Endothelial cell of umbilical vein (primary cell): Measurements from ENCODE around the gene IL36RN. TPM values are rescaled to one million over a fixed set of nuclear protein-coding genes. Genes with fewer than 3 reads are reported as not detected.
"Not testable (repeated sequence)": the region's sequence is repeated elsewhere in the genome, so short reads cannot be mapped to it uniquely, and the experiment has no call there.

Experiments used
- BruUV-seq: library from RNA; stranded (reverse); fragments of 400-500 nt; replicated peaks from 2 replicates; lab custom pipeline; 2021; lab: Mats Ljungman, UMichigan
- CTCF ChIA-PET: fragments of 300-600, 350-600 bp; sonication (Branson Sonifier 250); formaldehyde crosslinking; loops from one replicate; lab custom pipeline; 2021; ENCODE audit warnings: antibody characterized with exemption, inconsistent platforms; lab: Charles Lee
- POLR2A ChIA-PET: fragments of 300-600, 350-600 bp; sonication (Branson Sonifier 250); formaldehyde crosslinking; loops from one replicate; lab custom pipeline; 2021; ENCODE audit warnings: antibody characterized with exemption, inconsistent platforms; lab: Charles Lee
- DNase-seq: peaks from one replicate; pipeline ENCODE4 v3.0.0-alpha.2; 2011; ENCODE audit warnings: low read depth, low spot score
- FAIRE-seq: peaks from 2 replicates; lab custom pipeline; 2011; peaks lifted over from hg19 to GRCh38; lab: Jason Lieb, UNC
- H2AFZ ChIP-seq: 2 replicates; pipeline ENCODE4 v1.6.0; 2012; ENCODE audit warnings: low read depth, low read length, control low read depth, inconsistent platforms
- H3K27ac ChIP-seq: 2 replicates; pipeline ENCODE4 v1.5.1; 2011; ENCODE audit warnings: low read depth, mild to moderate bottlenecking, control low read depth, low read length, moderate library complexity; ENCODE audit not compliant: insufficient read depth
- H3K27me3 ChIP-seq, 2 experiments: 2 replicates each; pipeline versions ENCODE4 v1.6.0 to v1.6.1; 2011; ENCODE audit warnings: low read length in 2 of 2, mixed read lengths in 1 of 2; ENCODE audit not compliant: control insufficient read depth in 2 of 2, insufficient read depth in 2 of 2
- H3K36me3 ChIP-seq, 2 experiments: 2 replicates in 1 of 2; 3 replicates in 1 of 2; pipeline ENCODE4 v1.5.1; 2011; ENCODE audit warnings: low read length in 2 of 2, mild to moderate bottlenecking in 1 of 2, moderate library complexity in 1 of 2; ENCODE audit not compliant: control insufficient read depth in 2 of 2, insufficient read depth in 2 of 2; ENCODE audit errors: extremely low read depth in 1 of 2
- H3K4me1 ChIP-seq: 3 replicates; pipeline ENCODE4 v1.5.1; 2011; ENCODE audit warnings: mild to moderate bottlenecking, low read length; ENCODE audit not compliant: control insufficient read depth, insufficient read depth; ENCODE audit errors: extremely low read depth
- H3K4me2 ChIP-seq: 2 replicates; pipeline ENCODE4 v1.6.1; 2011; ENCODE audit warnings: low read length, control low read depth, mixed read lengths; ENCODE audit not compliant: insufficient read depth
- H3K4me3 ChIP-seq, 3 experiments: fragments of 200-600 bp in 1 of 3; sonication (generic), shearing (Covaris generic) in 1 of 3; replicated peaks in 1 of 3; 2 replicates each; pipeline ENCODE4 v1.5.1; 2011 to 2016; ENCODE audit warnings: control low read depth in 3 of 3, low read length in 3 of 3, mild to moderate bottlenecking in 2 of 3, inconsistent platforms in 1 of 3, low read depth in 1 of 3, moderate library complexity in 1 of 3; ENCODE audit not compliant: insufficient read depth in 1 of 3
- H3K79me2 ChIP-seq: 2 replicates; pipeline ENCODE4 v1.6.0; 2012; ENCODE audit warnings: low read length, inconsistent platforms; ENCODE audit not compliant: control insufficient read depth, insufficient read depth
- H3K9ac ChIP-seq: replicated peaks from 2 replicates; pipeline ENCODE3; 2011; ENCODE audit warnings: low read length, control low read depth; ENCODE audit not compliant: insufficient read depth; ENCODE audit errors: extremely low read depth
- H3K9me1 ChIP-seq: replicated peaks from 3 replicates; pipeline ENCODE4 v1.6.0; 2011; ENCODE audit warnings: mild to moderate bottlenecking, low read length; ENCODE audit not compliant: control insufficient read depth, insufficient read depth; ENCODE audit errors: extremely low read depth
- H3K9me3 ChIP-seq: replicated peaks from 2 replicates; pipeline ENCODE4 v1.5.1; 2012; ENCODE audit warnings: low read length, inconsistent platforms; ENCODE audit not compliant: control insufficient read depth, insufficient read depth
- H4K20me1 ChIP-seq: replicated peaks from 2 replicates; pipeline ENCODE3; 2011; ENCODE audit warnings: mild to moderate bottlenecking, low read length; ENCODE audit not compliant: control insufficient read depth, insufficient read depth; ENCODE audit errors: extremely low read depth
- CTCF ChIP-seq, 2 donors: IDR thresholded peaks; 1 replicate in 1 of 2; 2 replicates in 1 of 2; pipeline ENCODE4 v1.5.1; 2011; ENCODE audit warnings: low read length in 2 of 2, mild to moderate bottlenecking in 2 of 2, moderate library complexity in 2 of 2, control low read depth in 1 of 2, inconsistent platforms in 1 of 2, low read depth in 1 of 2; ENCODE audit not compliant: insufficient read depth in 1 of 2; ENCODE audit errors: extremely low read depth in 1 of 2
- EZH2 ChIP-seq: IDR thresholded peaks from 2 replicates; pipeline ENCODE4 v1.6.1; 2012; ENCODE audit warnings: borderline replicate concordance, low read depth, mild to moderate bottlenecking, moderate library complexity, low read length, inconsistent platforms; ENCODE audit not compliant: severe bottlenecking
- GATA2 ChIP-seq: IDR thresholded peaks from 2 replicates; pipeline ENCODE4 v1.7.0; 2011; ENCODE audit warnings: low read depth, mild to moderate bottlenecking, moderate library complexity, mixed read lengths, low read length; ENCODE audit not compliant: insufficient read length, insufficient read depth
- JUN ChIP-seq: IDR thresholded peaks from 2 replicates; pipeline ENCODE4 v1.6.1; 2011; ENCODE audit warnings: borderline replicate concordance, low read depth; ENCODE audit not compliant: insufficient read length, insufficient read depth
- MAX ChIP-seq: IDR thresholded peaks from 2 replicates; pipeline ENCODE4 v1.6.1; 2011; ENCODE audit not compliant: insufficient read depth, insufficient read length
- MYC ChIP-seq: IDR thresholded peaks from one replicate; pipeline ENCODE4 v1.6.1; 2011; ENCODE audit warnings: mild to moderate bottlenecking, low read depth, low read length
- POLR2A ChIP-seq: IDR thresholded peaks from 2 replicates; pipeline ENCODE4 v1.6.1; 2012; ENCODE audit warnings: low read depth, mild to moderate bottlenecking, control low read depth, low read length
- POLR2AphosphoS5 ChIP-seq: IDR thresholded peaks from 2 replicates; pipeline ENCODE4 v1.6.1; 2012; ENCODE audit warnings: low read depth, mild to moderate bottlenecking, control low read depth, low read length, moderate library complexity; ENCODE audit not compliant: insufficient read depth
- dilution Hi-C: fragments of 300-500 bp; cut with MboI; formaldehyde crosslinking; loops from one replicate; pipeline ENCODE4 v1.15.0; 2019; ENCODE audit warnings: low sequenced_read_pairs; ENCODE audit not compliant: extremely low pct_ligation_motif_present
- intact Hi-C: fragments of 100-400 bp; cut with micrococcal nuclease; formaldehyde crosslinking; loops from one replicate; pipeline ENCODE4 v1.10.0; 2022
- polyA plus RNA-seq, 4 experiments: library from polyadenylated mRNA; depleted of rRNA in 3 of 4; stranded (reverse) in 3 of 4; unstranded in 1 of 4; fragments of >200 nt; gene quantifications; 2 replicates each; pipeline versions ENCODE4 v1.2.1 to v1.2.3, GENCODE V29; 2011 to 2012; ENCODE audit warnings: missing spikeins in 1 of 4
- total RNA-seq: library from RNA; stranded (reverse); gene quantifications from 2 replicates; pipeline ENCODE4 v1.2.3, GENCODE V29; 2021

Gene IL36RN
- total and polyA plus RNA-seq, 2 donors (not counting 3 experiments of a cell fraction or from before 2014, with no cell fraction given), result not detected

- TF ChIP-seq POLR2A (no peak), POLR2AphosphoS5 (no peak), EZH2 (no peak), GATA2 (no peak), MAX (no peak), CTCF (IDR thresholded peaks at IDR 0.05; ENCODE audit: extremely low read depth in 1 of 2, insufficient read depth in 1 of 2, low read depth in 1 of 2, low read length in 2 of 2) (no peak), JUN (no peak), MYC (no peak)
- CTCF ChIA-PET, result no interaction called here
- no peak overlapping the region for H3K4me3 ChIP-seq
- H3K79me2 ChIP-seq, result no peaks in the 10 kb centered on the region
- POLR2A ChIA-PET, result no interaction called here
- no peaks in the 10 kb centered on the region for H4K20me1 ChIP-seq
- intact Hi-C loops (no loop called here), dilution Hi-C loops (no loop called here)
- H3K4me1 ChIP-seq, result no peaks in the 10 kb centered on the region
- no peak overlapping the region for H2AFZ ChIP-seq
- no peaks in the 10 kb centered on the region for H3K9me1 ChIP-seq
- no peak overlapping the region for H3K4me2 ChIP-seq
- no TSS peak for BruUV-seq
- H3K9ac ChIP-seq, result no peak overlapping the region
- H3K27me3 ChIP-seq, result no peaks in the 10 kb centered on the region
- H3K27ac ChIP-seq, result no peak overlapping the region
- DNase-seq (no peak), FAIRE-seq (no peak)
- H3K36me3 ChIP-seq, result no peaks in the 10 kb centered on the region
- no peaks in the 10 kb centered on the region for H3K9me3 ChIP-seq
Observed at GRCh38 chr2:113093613-113093977, 34.6 kb downstream of the IL36RN start.

DNA sequence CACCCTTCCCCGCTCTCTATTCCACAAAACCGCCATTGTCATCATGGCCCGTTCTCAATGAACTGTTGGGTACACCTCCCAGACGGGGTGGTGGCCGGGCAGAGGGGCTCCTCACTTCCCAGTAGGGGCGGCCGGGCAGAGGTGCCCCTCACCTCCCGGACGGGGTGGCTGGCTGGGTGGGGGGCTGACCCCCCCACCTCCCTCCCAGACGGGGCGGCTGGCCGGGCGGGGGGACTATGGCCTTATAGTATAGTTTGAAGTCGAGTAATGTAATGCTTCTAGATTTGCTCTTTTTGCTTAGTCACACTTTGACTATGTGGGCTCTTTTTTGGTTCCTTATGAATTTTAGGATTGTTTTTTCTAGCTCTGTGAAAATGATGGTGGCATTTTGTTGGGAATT, 37.3 kb downstream of the IL36RN start:
- H3K27me3 ChIP-seq, intact Hi-C loops, H3K27ac ChIP-seq: not testable (repeated sequence)

DNA sequence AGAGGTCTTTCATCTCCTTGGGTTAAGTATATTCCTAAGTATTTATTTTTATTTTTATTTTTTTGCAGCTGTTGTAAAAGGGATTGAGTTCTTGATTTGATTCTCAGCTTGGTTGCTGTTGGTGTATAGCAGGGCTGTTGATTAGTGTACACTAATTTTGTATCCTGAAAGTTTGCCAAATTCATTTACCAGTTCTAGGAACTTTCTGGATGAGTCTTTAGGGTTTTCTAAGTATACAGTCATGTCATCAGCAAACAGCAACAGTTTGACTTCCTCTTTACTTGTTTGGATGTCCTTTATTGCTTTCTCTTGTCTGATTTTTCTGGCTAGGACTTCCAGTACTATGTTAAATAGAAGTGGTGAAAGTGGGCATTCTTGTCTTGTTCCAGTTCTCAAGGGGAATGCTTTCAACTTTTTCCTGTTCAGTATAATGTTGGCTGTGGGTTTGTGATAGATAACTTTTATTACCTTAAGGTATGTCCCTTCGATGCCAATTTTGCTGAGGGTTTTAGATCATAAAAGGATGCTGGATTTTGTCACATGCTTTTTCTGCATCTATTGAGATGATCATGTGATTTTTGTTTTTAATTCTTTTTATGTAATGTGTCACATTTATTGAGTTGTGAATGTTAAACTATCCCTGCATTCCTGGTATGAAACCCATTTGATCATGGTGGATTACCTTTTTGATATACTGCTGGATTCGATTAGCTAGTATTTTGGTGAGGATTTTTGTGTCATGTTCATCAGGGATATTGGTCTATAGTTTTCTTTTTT, 38.0 kb downstream of the IL36RN start:
- intact Hi-C loops, H3K79me2 ChIP-seq, CTCF ChIA-PET, dilution Hi-C loops, H3K9me1 ChIP-seq, DNase-seq, POLR2A ChIA-PET, H3K27ac ChIP-seq, H3K4me2 ChIP-seq, H3K9ac ChIP-seq, H2AFZ ChIP-seq, H3K4me1 ChIP-seq, H3K4me3 ChIP-seq, BruUV-seq, H3K36me3 ChIP-seq, H3K9me3 ChIP-seq, FAIRE-seq, H3K27me3 ChIP-seq, H4K20me1 ChIP-seq: not testable (repeated sequence)

More for the DNA sequence above, 37.3 kb downstream of the IL36RN start:
- H3K9me3 ChIP-seq, H2AFZ ChIP-seq, POLR2A ChIA-PET, H3K4me3 ChIP-seq, BruUV-seq, H3K79me2 ChIP-seq, CTCF ChIA-PET, H3K36me3 ChIP-seq, DNase-seq, H3K9me1 ChIP-seq, dilution Hi-C loops, H3K4me2 ChIP-seq, FAIRE-seq, H3K4me1 ChIP-seq, H3K9ac ChIP-seq, H4K20me1 ChIP-seq: not testable (repeated sequence)
